Tibial nerve (tissue), 4 donors: ENCODE data around the gene PTGES2.

Experiments
- EP300 ChIP-seq, 2 donors: sonication (generic); formaldehyde crosslinking; IDR thresholded peaks; one replicate each; pipeline ENCODE4 v1.6.1; 2017; ENCODE audit warnings: antibody characterized with exemption in 2 of 2, mild to moderate bottlenecking in 1 of 2
- TF ChIP-seq, protein P1 (sequence below), 5 experiments: fragments of 200-600 bp in 3 of 5; fragments of 450-650 bp in 2 of 5; sonication (generic) in 3 of 5; IDR thresholded peaks; one replicate each; pipeline ENCODE4 v1.5.1; 2016 to 2019; ENCODE audit warnings: antibody characterized with exemption in 5 of 5, mild to moderate bottlenecking in 3 of 5, moderate library complexity in 2 of 5

GRCh38 chr9:128106940-128107467, 20.5 kb downstream of the PTGES2 start:
- TF ChIP-seq, protein P1, sequence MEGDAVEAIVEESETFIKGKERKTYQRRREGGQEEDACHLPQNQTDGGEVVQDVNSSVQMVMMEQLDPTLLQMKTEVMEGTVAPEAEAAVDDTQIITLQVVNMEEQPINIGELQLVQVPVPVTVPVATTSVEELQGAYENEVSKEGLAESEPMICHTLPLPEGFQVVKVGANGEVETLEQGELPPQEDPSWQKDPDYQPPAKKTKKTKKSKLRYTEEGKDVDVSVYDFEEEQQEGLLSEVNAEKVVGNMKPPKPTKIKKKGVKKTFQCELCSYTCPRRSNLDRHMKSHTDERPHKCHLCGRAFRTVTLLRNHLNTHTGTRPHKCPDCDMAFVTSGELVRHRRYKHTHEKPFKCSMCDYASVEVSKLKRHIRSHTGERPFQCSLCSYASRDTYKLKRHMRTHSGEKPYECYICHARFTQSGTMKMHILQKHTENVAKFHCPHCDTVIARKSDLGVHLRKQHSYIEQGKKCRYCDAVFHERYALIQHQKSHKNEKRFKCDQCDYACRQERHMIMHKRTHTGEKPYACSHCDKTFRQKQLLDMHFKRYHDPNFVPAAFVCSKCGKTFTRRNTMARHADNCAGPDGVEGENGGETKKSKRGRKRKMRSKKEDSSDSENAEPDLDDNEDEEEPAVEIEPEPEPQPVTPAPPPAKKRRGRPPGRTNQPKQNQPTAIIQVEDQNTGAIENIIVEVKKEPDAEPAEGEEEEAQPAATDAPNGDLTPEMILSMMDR (IDR thresholded peaks at IDR 0.05) = no peak
- no peak for TF ChIP-seq EP300 (IDR thresholded peaks at IDR 0.05)
